ENCODE results near the gene NT5DC3.

DNA sequence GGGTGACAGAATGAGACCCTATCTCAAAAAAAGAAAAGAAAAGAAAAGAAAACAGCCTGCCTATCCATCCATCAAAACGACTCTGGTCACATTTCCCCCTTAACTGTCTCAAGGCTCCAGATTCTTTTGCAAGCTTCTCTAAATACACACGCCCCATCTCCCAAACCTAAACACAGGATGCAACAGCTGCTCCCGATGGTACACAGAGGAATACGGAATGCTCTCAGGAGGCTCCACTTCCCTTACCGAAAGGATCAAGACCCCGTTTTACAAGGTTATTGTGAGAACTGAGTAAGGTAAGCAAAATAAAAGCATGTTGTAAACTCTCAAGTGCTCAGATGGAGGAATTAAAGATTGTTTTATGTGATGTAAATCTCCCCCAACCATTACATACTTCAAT lies 62.3 kb downstream of the NT5DC3 start:
- TF ChIP-seq POLR2AphosphoS5 (IDR thresholded peaks at IDR 0.05; ENCODE audit: insufficient read depth in 1 of 2, low read depth in 1 of 2): no peak
- TF ChIP-seq, protein P1, sequence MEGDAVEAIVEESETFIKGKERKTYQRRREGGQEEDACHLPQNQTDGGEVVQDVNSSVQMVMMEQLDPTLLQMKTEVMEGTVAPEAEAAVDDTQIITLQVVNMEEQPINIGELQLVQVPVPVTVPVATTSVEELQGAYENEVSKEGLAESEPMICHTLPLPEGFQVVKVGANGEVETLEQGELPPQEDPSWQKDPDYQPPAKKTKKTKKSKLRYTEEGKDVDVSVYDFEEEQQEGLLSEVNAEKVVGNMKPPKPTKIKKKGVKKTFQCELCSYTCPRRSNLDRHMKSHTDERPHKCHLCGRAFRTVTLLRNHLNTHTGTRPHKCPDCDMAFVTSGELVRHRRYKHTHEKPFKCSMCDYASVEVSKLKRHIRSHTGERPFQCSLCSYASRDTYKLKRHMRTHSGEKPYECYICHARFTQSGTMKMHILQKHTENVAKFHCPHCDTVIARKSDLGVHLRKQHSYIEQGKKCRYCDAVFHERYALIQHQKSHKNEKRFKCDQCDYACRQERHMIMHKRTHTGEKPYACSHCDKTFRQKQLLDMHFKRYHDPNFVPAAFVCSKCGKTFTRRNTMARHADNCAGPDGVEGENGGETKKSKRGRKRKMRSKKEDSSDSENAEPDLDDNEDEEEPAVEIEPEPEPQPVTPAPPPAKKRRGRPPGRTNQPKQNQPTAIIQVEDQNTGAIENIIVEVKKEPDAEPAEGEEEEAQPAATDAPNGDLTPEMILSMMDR (IDR thresholded peaks at IDR 0.05): no peak
- TF ChIP-seq POLR2A (IDR thresholded peaks at IDR 0.05): no peak
